ENCODE measurements around the gene CUL1.

CUL1 gene

GRCh38 chr7:148722340-148723165 lies 23.9 kb downstream of the CUL1 start:
- POLR2A ChIA-PET, result interaction anchor here (1.1 to 2.6 kb wide), 3 partner anchors 11 to 24 kb away, joined by 4 to 17 read pairs (median 6); partner anchors contain the start of gene CUL1
- DNase-seq (ENCODE audit: extremely low spot score), result no peak
- TF ChIP-seq SP1 (IDR thresholded peaks at IDR 0.05) (no peak), L3MBTL2 (conservative IDR thresholded peaks at IDR 0.05) (no peak), SUZ12 (IDR thresholded peaks at IDR 0.05) (no peak), BHLHE40 (IDR thresholded peaks at IDR 0.05; ENCODE audit: borderline replicate concordance) (no peak), ZNF384 (IDR thresholded peaks at IDR 0.05) (no peak), FOXK2 (IDR thresholded peaks at IDR 0.05) (no peak), HDGF (IDR thresholded peaks at IDR 0.05; ENCODE audit: borderline replicate concordance) (no peak), TARDBP (IDR thresholded peaks at IDR 0.05) (no peak), ARNT (IDR thresholded peaks at IDR 0.05) (no peak), FOXM1 (IDR thresholded peaks at IDR 0.05; ENCODE audit: borderline replicate concordance) (no peak), CTBP1 (IDR thresholded peaks at IDR 0.05; ENCODE audit: borderline replicate concordance) (no peak), FOXA1 (IDR thresholded peaks at IDR 0.05) (no peak), NFRKB (IDR thresholded peaks at IDR 0.05) (no peak), PKNOX1 (IDR thresholded peaks at IDR 0.05) (no peak), ELF4 (IDR thresholded peaks at IDR 0.05) (no peak), LEF1 (IDR thresholded peaks at IDR 0.05; ENCODE audit: borderline replicate concordance) (no peak)
- CTCF ChIA-PET, result no interaction called here

GRCh38 chr7:148723166-148723559 lies 24.5 kb downstream of the CUL1 start:
- ChIA-PET POLR2A (no interaction called here), CTCF (no interaction called here)

GRCh38 chr7:148723846-148724245 lies 25.1 kb downstream of the CUL1 start:
- POLR2A ChIA-PET, result no interaction called here
- CTCF ChIA-PET, result interaction anchor here (1.0 kb wide), 1 partner anchor 132 kb away, joined by 3 read pairs; no protein-coding TSS in a partner anchor
- no peak for TF ChIP-seq ARNT (IDR thresholded peaks at IDR 0.05)
- no peak for TF ChIP-seq FOXA1 (IDR thresholded peaks at IDR 0.05)
- no peak for TF ChIP-seq CTBP1 (IDR thresholded peaks at IDR 0.05; ENCODE audit: borderline replicate concordance)
- TF ChIP-seq LEF1 (IDR thresholded peaks at IDR 0.05; ENCODE audit: borderline replicate concordance), result no peak
- no peak for TF ChIP-seq ELF4 (IDR thresholded peaks at IDR 0.05)
- no peak for TF ChIP-seq NFRKB (IDR thresholded peaks at IDR 0.05)
- TF ChIP-seq FOXK2 (IDR thresholded peaks at IDR 0.05), result no peak
- TF ChIP-seq BHLHE40 (IDR thresholded peaks at IDR 0.05; ENCODE audit: borderline replicate concordance), result no peak
- no peak for TF ChIP-seq PKNOX1 (IDR thresholded peaks at IDR 0.05)
- no peak for TF ChIP-seq SUZ12 (IDR thresholded peaks at IDR 0.05)
- TF ChIP-seq SP1 (IDR thresholded peaks at IDR 0.05), result no peak
- no peak for TF ChIP-seq TARDBP (IDR thresholded peaks at IDR 0.05)
- TF ChIP-seq FOXM1 (IDR thresholded peaks at IDR 0.05; ENCODE audit: borderline replicate concordance), result no peak
- TF ChIP-seq ZNF384 (IDR thresholded peaks at IDR 0.05), result no peak
- DNase-seq (ENCODE audit: extremely low spot score), result no peak

More at GRCh38 chr7:148723166-148723559, 24.5 kb downstream of the CUL1 start:
- TF ChIP-seq LEF1 (IDR thresholded peaks at IDR 0.05; ENCODE audit: borderline replicate concordance) (no peak), PKNOX1 (IDR thresholded peaks at IDR 0.05) (no peak), BHLHE40 (IDR thresholded peaks at IDR 0.05; ENCODE audit: borderline replicate concordance) (no peak), FOXM1 (IDR thresholded peaks at IDR 0.05; ENCODE audit: borderline replicate concordance) (no peak), L3MBTL2 (conservative IDR thresholded peaks at IDR 0.05) (no peak), TARDBP (IDR thresholded peaks at IDR 0.05) (no peak), CTBP1 (IDR thresholded peaks at IDR 0.05; ENCODE audit: borderline replicate concordance) (no peak), NFRKB (IDR thresholded peaks at IDR 0.05) (no peak), ARNT (IDR thresholded peaks at IDR 0.05) (no peak), SUZ12 (IDR thresholded peaks at IDR 0.05) (no peak)
- DNase-seq (ENCODE audit: extremely low spot score), result no peak

GRCh38 chr7:148726385-148726784 lies 27.7 kb downstream of the CUL1 start:
- ChIA-PET POLR2A (no interaction called here), CTCF (no interaction called here)
- DNase-seq (ENCODE audit: extremely low spot score), result no peak
- TF ChIP-seq ELF4 (IDR thresholded peaks at IDR 0.05) (no peak), LEF1 (IDR thresholded peaks at IDR 0.05; ENCODE audit: borderline replicate concordance) (no peak), L3MBTL2 (conservative IDR thresholded peaks at IDR 0.05) (no peak), HDGF (IDR thresholded peaks at IDR 0.05; ENCODE audit: borderline replicate concordance) (no peak), PKNOX1 (IDR thresholded peaks at IDR 0.05) (no peak), FOXK2 (IDR thresholded peaks at IDR 0.05) (no peak), CTBP1 (IDR thresholded peaks at IDR 0.05; ENCODE audit: borderline replicate concordance) (no peak), FOXA1 (IDR thresholded peaks at IDR 0.05) (no peak), SUZ12 (IDR thresholded peaks at IDR 0.05) (no peak), ARNT (IDR thresholded peaks at IDR 0.05) (no peak), TARDBP (IDR thresholded peaks at IDR 0.05) (no peak), NFRKB (IDR thresholded peaks at IDR 0.05) (no peak), ZNF384 (IDR thresholded peaks at IDR 0.05) (no peak), SP1 (IDR thresholded peaks at IDR 0.05) (no peak), BHLHE40 (IDR thresholded peaks at IDR 0.05; ENCODE audit: borderline replicate concordance) (no peak)

All from HEK293T (cell line).